ENCODE results near the gene HTRA3. TPM values are rescaled to one million over a fixed set of nuclear protein-coding genes. Genes with fewer than 3 reads are reported as not detected.

Gene HTRA3
- total RNA-seq, 1 experiment from 2014 or later = not detected

GRCh38 chr4:8353158-8353669 lies 83.7 kb downstream of the HTRA3 start:
- Histone ChIP-seq H3K9me3 (ENCODE audit: low read length) (no peaks in the 10 kb centered on the region), H3K4me2 (ENCODE audit: low read depth, low read length, poor library complexity, severe bottlenecking) (no peak overlapping the region), H3K9me2 (replicated peaks; ENCODE audit: insufficient read depth, low read length) (no peaks in the 10 kb centered on the region), H3K27ac (ENCODE audit: low read length) (no peak overlapping the region), H3K79me2 (ENCODE audit: low read length) (no peaks in the 10 kb centered on the region), H2AFZ (ENCODE audit: low read length) (no peak overlapping the region), H4K20me1 (ENCODE audit: insufficient read depth, low read depth, low read length) (no peaks in the 10 kb centered on the region), H3K27me3 (ENCODE audit: low read length) (no peaks in the 10 kb centered on the region), H3K4me1 (ENCODE audit: low read length) (no peaks in the 10 kb centered on the region), H3K36me3 (ENCODE audit: insufficient read depth, low read length) (no peaks in the 10 kb centered on the region), H3K9ac (ENCODE audit: low read length) (no peak overlapping the region), H3K4me3 (ENCODE audit: low read length) (no peak overlapping the region)
- DNase-seq = no peak

GRCh38 chr4:8353912-8354453 lies 84.4 kb downstream of the HTRA3 start:
- Histone ChIP-seq H3K4me1 (ENCODE audit: low read length) (no peaks in the 10 kb centered on the region), H4K20me1 (ENCODE audit: insufficient read depth, low read depth, low read length) (no peaks in the 10 kb centered on the region), H3K9me3 (ENCODE audit: low read length) (no peaks in the 10 kb centered on the region), H3K4me2 (ENCODE audit: low read depth, low read length, poor library complexity, severe bottlenecking) (no peak overlapping the region), H3K27ac (ENCODE audit: low read length) (no peak overlapping the region), H3K79me2 (ENCODE audit: low read length) (no peaks in the 10 kb centered on the region), H3K4me3 (ENCODE audit: low read length) (no peak overlapping the region), H3K9ac (ENCODE audit: low read length) (no peak overlapping the region), H2AFZ (ENCODE audit: low read length) (no peak overlapping the region), H3K27me3 (ENCODE audit: low read length) (no peaks in the 10 kb centered on the region), H3K9me2 (replicated peaks; ENCODE audit: insufficient read depth, low read length) (no peaks in the 10 kb centered on the region), H3K36me3 (ENCODE audit: insufficient read depth, low read length) (no peaks in the 10 kb centered on the region)
- no peak for DNase-seq

GRCh38 chr4:8355306-8355705 lies 85.8 kb downstream of the HTRA3 start:
- Histone ChIP-seq H3K4me3 (ENCODE audit: low read length) (no peak overlapping the region), H2AFZ (ENCODE audit: low read length) (no peak overlapping the region), H3K27me3 (ENCODE audit: low read length) (no peaks in the 10 kb centered on the region), H3K36me3 (ENCODE audit: insufficient read depth, low read length) (no peaks in the 10 kb centered on the region), H4K20me1 (ENCODE audit: insufficient read depth, low read depth, low read length) (no peaks in the 10 kb centered on the region), H3K9me3 (ENCODE audit: low read length) (no peaks in the 10 kb centered on the region), H3K9me2 (replicated peaks; ENCODE audit: insufficient read depth, low read length) (no peaks in the 10 kb centered on the region), H3K27ac (ENCODE audit: low read length) (no peak overlapping the region), H3K4me1 (ENCODE audit: low read length) (no peaks in the 10 kb centered on the region), H3K4me2 (ENCODE audit: low read depth, low read length, poor library complexity, severe bottlenecking) (no peak overlapping the region), H3K79me2 (ENCODE audit: low read length) (no peaks in the 10 kb centered on the region), H3K9ac (ENCODE audit: low read length) (no peak overlapping the region)
- DNase-seq = no peak

- Histone ChIP-seq H3K27ac (ENCODE audit: low read length) (no peak overlapping the region), H3K4me1 (ENCODE audit: low read length) (no peaks in the 10 kb centered on the region), H3K9ac (ENCODE audit: low read length) (no peak overlapping the region), H4K20me1 (ENCODE audit: insufficient read depth, low read depth, low read length) (no peaks in the 10 kb centered on the region), H3K9me2 (replicated peaks; ENCODE audit: insufficient read depth, low read length) (no peaks in the 10 kb centered on the region), H3K9me3 (ENCODE audit: low read length) (no peaks in the 10 kb centered on the region), H3K27me3 (ENCODE audit: low read length) (no peaks in the 10 kb centered on the region), H3K36me3 (ENCODE audit: insufficient read depth, low read length) (no peaks in the 10 kb centered on the region), H3K4me2 (ENCODE audit: low read depth, low read length, poor library complexity, severe bottlenecking) (no peak overlapping the region), H2AFZ (ENCODE audit: low read length) (no peak overlapping the region), H3K79me2 (ENCODE audit: low read length) (no peaks in the 10 kb centered on the region), H3K4me3 (ENCODE audit: low read length) (no peak overlapping the region)
- DNase-seq = no peak
Measured at GRCh38 chr4:8355864-8356565, 86.5 kb downstream of the HTRA3 start.

Other genes with a start within 250 kb of the HTRA3 start
- gene ABLIM2, start 110.9 kb upstream of the HTRA3 start, total RNA-seq (2014; rRNA removed; shearing (Covaris generic); ENCODE audit: low replicate concordance) = not detected in 2 replicates
- 1.7 and 6.9 TPM in 2 replicates for gene SH3TC1, start 70.5 kb upstream of the HTRA3 start, total RNA-seq (2014; rRNA removed; shearing (Covaris generic); ENCODE audit: low replicate concordance)
- 7.8 and 17.6 TPM in 2 replicates for gene ACOX3, start 171.0 kb downstream of the HTRA3 start, total RNA-seq (2014; rRNA removed; shearing (Covaris generic); ENCODE audit: low replicate concordance)
- 14.1 and 16.2 TPM in 2 replicates for gene TRMT44, start 171.0 kb downstream of the HTRA3 start, total RNA-seq (2014; rRNA removed; shearing (Covaris generic); ENCODE audit: low replicate concordance)